ENCODE measurements around the gene PAX8.

Gene PAX8

GRCh38 chr2:113216321-113216720 lies 62.4 kb downstream of the PAX8 start:
- POLR2A ChIA-PET (ENCODE audit: low non-redundant PET) = no interaction called here
- CTCF ChIA-PET = interaction anchor here (0.5 kb wide), 1 partner anchor 178 kb away, joined by 3 read pairs; no protein-coding TSS in a partner anchor
- no peak overlapping the region for H3K27ac ChIP-seq
- DNase-seq (ENCODE audit: low spot score) = no peak
- TF ChIP-seq CTCF (conservative IDR thresholded peaks at IDR 0.05; ENCODE audit: low read depth) = no peak

- POLR2A ChIA-PET (ENCODE audit: low non-redundant PET) = no interaction called here
- CTCF ChIA-PET = no interaction called here
- H3K27ac ChIP-seq = no peak overlapping the region
- DNase-seq (ENCODE audit: low spot score) = no peak
- TF ChIP-seq CTCF (conservative IDR thresholded peaks at IDR 0.05; ENCODE audit: low read depth) = no peak
These were observed 63.7 kb downstream of the PAX8 start for GRCh38 chr2:113215056-113215455.

GRCh38 chr2:113214141-113214540 lies 64.6 kb downstream of the PAX8 start:
- H3K27ac ChIP-seq = peak overlapping the region; percentile 18; the same call in 1 of the 2 replicates
- DNase-seq (ENCODE audit: low spot score) = no peak
- POLR2A ChIA-PET (ENCODE audit: low non-redundant PET) = no interaction called here
- CTCF ChIA-PET = no interaction called here
- TF ChIP-seq CTCF (conservative IDR thresholded peaks at IDR 0.05; ENCODE audit: low read depth) = no peak

GRCh38 chr2:113213061-113213930 lies 65.4 kb downstream of the PAX8 start:
- POLR2A ChIA-PET (ENCODE audit: low non-redundant PET) = no interaction called here
- peak overlapping the region; percentile 75 for H3K27ac ChIP-seq
- no peak for DNase-seq (ENCODE audit: low spot score)
- CTCF ChIA-PET = interaction anchor here (0.7 kb wide), 1 partner anchor 77 kb away, joined by 3 read pairs; no protein-coding TSS in a partner anchor
- TF ChIP-seq CTCF (conservative IDR thresholded peaks at IDR 0.05; ENCODE audit: low read depth) = no peak

GRCh38 chr2:113212245-113213060 lies 66.3 kb downstream of the PAX8 start:
- ChIA-PET CTCF (interaction anchor here (0.7 to 1.2 kb wide), 2 partner anchors 32 to 76 kb away, joined by 3 read pairs; no protein-coding TSS in a partner anchor), POLR2A (ENCODE audit: low non-redundant PET) (no interaction called here)
- no peak for DNase-seq (ENCODE audit: low spot score)
- peak overlapping the region; percentile 75 for H3K27ac ChIP-seq
- TF ChIP-seq CTCF (conservative IDR thresholded peaks at IDR 0.05; ENCODE audit: low read depth) = no peak
